ENCODE results near the gene PARD6G.
A peak's percentile ranks its signal among the peaks of the same experiment; 100 is the strongest.
"Not testable (repeated sequence)": the region's sequence is repeated elsewhere in the genome, so short reads cannot be mapped to it uniquely, and the experiment has no call there.

The PARD6G gene, protein sequence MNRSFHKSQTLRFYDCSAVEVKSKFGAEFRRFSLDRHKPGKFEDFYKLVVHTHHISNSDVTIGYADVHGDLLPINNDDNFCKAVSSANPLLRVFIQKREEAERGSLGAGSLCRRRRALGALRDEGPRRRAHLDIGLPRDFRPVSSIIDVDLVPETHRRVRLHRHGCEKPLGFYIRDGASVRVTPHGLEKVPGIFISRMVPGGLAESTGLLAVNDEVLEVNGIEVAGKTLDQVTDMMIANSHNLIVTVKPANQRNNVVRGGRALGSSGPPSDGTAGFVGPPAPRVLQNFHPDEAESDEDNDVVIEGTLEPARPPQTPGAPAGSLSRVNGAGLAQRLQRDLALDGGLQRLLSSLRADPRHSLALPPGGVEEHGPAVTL

GRCh38 chr18:80247393-80247841, at the start of gene PARD6G:
PARD6G (minus strand) TSS chr18:80247514; CDS start chr18:80247348, 166 bp downstream.
- DNase-seq: peak in 2 of 4 experiments; percentile 16 to 34

DNA sequence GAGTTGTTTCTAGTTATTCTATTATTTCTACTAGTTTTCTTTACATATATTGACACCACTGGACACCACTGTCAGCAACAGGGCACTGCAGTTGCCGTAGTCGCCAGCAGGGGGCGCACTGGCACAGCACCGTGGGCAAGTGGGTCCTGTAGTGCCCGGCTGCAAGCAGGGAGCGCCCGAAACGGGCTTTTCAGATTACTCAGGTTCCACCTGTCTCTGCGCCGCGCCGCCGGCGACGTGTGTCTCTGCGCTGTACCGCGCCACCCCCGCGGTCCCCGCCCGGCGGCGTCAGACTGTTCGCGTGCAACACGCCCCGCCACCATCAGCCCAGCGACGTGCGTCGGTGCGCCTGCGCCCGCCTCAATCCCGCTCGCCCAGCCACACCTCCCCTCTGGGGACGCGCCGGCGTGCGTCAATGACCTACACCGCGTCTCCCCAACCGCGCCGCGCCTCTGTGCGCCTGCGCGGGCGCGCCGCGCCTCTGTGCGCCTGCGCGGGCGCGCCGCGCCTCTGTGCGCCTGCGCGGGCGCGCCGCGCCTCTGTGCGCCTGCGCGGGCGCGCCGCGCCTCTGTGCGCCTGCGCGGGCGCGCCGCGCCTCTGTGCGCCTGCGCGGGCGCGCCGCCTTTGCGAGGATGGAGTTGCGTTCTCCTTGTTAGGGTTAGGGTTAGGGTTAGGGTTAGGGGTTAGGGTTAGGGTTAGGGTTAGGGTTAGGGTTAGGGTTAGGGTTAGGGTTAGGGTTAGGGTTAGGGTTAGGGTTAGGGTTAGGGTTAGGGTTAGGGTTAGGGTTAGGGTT, 15.1 kb upstream of the PARD6G start:
- not testable (repeated sequence) for DNase-seq

DNA sequence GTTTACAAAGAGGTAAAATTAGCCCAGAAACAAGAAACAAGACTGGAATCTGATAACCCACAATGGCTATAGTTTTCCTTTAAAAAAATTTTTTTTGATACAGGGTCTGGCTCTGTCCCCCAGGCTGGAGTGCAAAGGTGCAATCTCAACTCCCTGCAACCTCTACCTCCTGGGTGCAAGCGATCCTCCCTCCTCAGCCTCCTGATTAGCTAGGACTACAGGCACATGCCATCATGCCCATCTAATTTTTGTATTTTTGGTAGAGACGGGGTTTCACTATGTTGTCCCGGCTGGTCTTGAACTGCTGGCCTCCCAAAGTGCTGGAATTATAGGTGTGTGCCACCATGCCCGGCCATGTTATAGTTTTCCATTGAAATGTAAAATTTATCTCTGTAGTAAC, 12.3 kb upstream of the PARD6G start:
- no peak for DNase-seq

- DNase-seq: no peak
These were observed 11.3 kb upstream of the PARD6G start for GRCh38 chr18:80258640-80259039.

- not testable (repeated sequence) for DNase-seq
These were observed 10.5 kb upstream of the PARD6G start for GRCh38 chr18:80257579-80258543.

- DNase-seq: no peak
These were observed 7.7 kb upstream of the PARD6G start for GRCh38 chr18:80254971-80255500.

DNA sequence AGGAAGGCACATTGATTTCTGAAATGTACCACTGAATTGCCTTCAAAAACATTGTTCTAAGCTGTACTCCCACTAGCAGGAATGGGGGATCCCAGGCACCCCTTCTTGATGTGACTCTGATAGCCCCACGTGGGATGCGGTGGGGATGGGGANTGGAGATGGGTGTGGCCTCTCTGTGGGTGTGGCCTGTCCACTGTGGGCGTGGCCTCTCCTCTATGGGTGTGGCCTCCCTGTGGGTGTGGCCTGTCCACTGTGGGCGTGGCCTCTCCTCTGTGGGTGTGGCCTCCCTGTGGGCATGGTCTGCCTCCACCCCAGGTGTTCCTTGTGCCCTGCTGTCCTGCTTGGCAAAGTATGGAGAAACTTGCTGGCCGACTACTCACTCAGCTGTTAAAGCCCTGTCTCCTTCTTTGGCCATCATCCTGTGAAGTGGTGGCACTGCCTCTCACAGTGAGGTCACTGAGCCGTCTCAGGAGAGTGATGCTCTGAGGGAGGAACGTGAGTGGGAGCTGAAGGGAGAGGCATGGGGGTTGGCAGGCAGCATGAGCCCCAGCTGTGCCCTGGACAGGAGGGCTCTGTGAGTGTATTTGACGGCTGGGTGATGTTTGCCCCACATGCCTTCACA, 6.7 kb upstream of the PARD6G start:
- peak in 1 of 4 experiments; percentile 10 for DNase-seq

DNA sequence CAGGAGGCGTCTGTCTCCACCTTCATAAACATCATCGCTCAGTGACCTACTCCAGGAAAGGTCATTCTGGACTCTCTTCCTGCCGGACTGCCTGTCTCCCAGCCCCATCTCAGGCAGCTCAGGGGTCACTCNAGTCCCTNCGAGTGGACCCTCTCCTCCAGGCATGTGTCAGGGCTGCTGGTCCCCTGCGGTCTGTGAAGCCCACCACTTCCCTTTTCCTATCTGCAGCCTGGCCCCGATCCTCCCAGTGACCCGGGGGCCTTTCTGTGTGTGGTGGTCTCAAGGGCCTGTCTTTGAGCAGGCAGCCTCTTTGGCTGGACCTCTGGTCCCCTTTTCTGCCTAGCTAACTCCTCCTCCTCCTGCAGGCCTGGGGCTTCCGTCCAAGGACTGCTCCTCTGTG, 5.9 kb upstream of the PARD6G start:
- no peak for DNase-seq

DNA sequence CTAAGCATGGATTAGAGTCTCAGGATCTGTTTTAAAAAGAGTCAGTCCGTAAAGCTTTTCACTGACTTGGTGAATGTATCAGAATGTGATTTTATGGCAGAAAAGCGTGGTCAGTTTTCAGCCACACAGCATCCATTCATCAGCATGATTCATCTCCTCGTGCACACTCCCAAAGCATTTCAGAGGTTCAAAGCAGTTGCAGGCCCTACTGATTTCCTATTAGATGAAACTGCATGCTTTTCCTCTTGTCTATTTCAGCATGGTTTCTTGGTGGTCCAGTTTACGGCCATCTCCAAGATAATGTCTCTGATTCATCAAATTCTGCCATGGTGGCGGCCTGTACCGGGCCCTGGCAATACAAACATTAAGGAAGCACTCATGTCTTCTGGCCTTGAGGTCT, 4.8 kb upstream of the PARD6G start:
- no peak for DNase-seq

DNA sequence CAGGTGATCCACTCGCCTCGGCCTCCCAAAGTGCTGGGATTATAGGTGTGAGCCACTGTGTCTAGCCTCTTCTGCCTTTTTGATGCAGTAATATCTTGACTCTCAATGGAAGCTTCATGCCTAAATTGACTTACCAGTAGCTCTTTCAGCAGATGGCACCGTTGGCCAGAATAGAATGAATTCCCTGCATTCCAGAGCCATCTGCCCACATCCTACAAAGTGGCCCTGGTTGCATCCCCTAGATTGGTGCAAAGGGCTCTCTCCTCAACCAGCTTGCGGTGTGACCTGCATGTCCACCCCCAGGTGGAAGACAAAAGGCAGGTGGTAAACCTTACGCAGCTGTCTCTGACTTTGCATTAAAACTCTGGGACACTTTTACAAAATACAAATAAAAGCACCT, 4.4 kb upstream of the PARD6G start:
- no peak for DNase-seq

DNA sequence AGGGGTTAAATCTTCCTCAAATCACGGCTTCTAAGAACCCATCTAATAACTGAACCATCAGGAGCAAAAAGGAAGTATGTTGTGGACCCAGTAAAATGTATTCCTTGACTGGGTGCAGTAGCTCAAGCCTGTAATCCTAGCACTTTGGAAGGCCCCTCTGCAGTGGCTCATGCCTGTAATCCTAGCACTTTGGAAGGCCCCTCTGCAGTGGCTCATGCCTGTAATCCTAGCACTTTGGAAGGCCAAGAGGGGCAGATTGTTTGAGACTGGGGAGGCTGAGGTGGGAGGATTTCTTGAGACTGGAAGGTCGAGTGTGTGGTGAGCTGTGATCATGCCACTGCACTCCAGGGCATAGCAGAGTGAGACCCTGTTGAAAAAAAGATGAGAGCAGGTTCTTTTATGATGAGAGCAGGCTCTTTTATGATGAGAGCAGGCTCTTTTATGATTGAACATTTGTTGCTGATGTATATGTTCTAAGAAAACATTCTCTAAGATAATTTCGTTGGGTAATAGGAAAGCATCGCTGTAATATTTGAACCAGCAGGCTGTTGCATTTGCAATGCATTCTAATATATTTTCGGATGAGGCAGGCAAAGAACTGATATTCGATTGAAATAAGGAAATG, 3.5 kb upstream of the PARD6G start:
- no peak for DNase-seq

DNA sequence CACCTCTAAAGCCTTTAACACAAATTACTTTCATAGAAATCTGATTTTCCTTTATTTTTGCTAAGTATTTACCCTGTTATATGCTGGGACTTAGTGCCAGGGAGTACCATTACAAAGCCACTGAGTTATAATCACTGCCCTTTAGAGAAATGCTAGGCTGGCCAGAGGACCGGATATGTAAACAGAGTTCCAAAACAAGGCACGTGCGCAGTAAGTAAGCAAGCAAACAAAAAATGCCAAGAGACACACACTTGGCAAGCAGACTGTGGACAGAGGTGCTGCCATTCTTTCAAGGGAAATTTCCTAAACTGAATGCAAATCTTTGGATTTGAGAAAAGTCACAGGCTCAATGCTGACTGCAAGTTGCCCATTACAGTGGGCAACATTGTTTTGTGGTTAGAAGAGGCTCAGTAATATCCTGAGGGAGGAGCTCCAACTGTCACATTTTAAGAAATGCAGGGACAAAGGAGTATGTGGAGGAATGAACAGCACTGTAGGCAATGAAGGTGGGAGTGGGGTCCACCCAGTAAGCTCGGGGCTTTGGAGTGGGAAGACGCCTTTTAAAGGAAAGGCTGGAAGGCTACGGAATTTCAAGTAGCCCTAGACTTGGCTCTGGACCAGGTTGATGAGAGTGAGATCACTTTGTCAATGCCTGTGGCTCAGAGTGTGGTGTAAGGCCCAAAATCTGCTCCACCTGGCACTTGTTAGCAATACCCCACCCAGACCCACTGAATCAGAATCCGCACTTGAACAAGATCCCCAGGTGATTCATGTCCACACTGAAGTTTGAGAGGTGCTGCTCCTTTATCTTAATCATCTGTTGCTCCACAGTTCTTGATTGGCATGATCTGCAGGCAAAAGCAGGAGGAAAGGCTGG, 2.1 kb upstream of the PARD6G start:
- DNase-seq: no peak

DNA sequence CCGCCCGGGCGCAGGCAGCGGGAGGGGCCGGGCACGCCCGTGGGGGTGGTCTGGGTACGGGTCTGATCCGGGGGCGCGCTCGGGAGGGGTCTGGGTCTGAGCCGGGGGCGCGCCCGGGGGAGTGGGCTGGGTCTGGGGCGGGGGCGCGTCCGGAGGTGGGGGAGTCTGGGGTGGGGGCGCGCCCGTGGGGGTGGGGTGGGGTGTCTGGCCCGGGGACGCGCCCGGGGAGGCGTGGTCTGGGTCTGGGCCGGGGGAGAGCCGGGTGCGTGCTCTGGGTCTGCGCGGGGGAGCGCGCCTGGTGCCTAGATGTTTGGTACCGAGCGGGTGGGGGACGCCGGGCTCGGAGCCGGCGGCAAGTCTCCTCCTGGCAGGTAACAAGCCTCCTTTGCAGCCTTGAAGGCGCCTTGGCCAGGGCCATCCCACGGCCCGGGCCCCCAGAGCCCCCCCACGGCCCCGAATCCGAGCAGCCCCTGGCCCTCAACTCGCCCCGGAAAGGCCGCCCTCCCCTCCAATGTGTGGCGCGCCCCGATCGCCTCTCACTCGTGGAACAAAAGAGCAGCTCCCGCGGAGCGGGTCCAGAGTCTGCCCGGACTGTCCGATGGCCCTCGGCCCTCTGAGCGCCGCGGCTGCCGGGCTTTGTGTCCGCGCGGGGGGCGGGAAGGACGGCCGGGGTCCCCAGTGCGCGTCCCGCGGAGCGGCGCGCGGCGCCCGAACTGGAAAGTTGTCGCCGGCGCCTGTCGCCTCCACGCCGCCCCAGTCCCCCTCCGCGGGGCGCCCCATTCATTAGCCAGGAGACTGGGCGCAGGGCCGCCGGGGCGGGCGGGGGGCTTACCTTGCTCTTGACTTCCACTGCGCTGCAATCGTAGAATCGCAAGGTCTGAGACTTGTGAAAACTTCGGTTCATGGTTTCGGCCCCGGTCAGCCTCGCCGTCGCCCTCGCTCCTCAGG, 595 bp downstream of the PARD6G start:
- no peak for DNase-seq

- DNase-seq: no peak
These were observed 1.4 kb downstream of the PARD6G start for GRCh38 chr18:80245781-80246444.

DNA sequence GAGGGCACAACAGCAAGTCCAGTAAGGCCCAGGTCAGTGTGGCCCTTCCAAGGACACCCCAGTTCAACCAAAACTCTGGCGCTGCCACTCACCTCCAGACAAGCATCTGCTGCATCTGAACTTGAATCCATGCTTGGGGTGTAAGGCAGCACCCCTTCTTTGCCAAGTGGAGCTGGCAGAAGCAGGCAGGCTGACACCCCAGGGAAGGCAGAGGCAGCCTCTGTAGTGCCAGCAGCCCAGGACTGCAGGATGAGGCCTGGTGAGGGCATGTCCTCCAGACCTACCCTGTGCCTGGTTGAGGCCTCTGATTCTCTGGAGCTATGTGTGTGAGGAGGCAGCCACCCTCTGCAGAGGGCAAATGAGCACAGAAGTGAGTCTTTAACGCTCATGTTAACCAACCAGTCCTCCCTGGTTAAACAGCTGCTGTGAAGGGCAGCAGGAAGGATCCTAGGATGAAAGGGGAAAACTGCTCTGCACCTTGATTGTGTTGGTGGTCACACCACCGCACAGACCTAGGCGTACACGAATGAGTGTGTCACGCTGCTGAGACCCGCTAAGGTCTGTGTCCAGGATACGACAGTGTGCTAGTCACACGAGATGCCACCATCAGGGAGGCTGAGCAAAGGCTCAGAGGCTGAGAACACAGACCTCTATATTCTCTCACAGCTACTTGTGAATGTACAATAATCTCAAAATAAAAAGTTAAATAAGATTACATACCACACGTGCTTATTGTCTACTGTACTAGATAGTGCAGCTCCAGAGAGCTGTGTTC, 2.2 kb downstream of the PARD6G start:
- DNase-seq: no peak

- no peak for DNase-seq
These were observed 3.1 kb downstream of the PARD6G start for GRCh38 chr18:80244167-80244566.

DNA sequence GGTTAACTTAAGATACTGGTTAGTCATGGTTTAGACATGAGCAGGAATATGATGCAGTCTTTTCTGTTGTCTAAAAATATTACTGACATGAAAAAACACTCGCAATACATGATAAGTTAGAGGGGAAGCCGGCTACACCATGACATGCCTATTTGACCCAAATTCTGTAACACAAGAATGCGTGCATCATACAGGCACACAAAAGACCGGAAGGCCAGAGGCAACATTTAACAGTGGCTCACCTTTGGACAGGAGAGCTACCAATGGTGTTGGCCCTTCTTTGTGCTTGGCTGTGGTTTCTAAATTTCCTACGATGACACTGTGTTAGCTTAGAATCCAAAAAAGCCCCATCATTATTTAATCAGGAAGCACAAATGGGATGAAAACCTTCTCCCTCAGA, 4.1 kb downstream of the PARD6G start:
- DNase-seq: no peak
